Measurements from ENCODE around the gene FAM3D. TPM values are rescaled to one million over a fixed set of nuclear protein-coding genes. Genes with fewer than 3 reads are reported as not detected.

Gene FAM3D
- polyA plus RNA-seq, 2 of the 4 experiments (the other 2 are of a cell fraction): not detected

- WGBS (ENCODE audit: missing lambda C conversion rate): 4% methylated on average over 3 of the region's 3 CpGs
- H3K27ac ChIP-seq: no peak overlapping the region
- ATAC-seq (no peak), FAIRE-seq (no peak), DNase-seq (ENCODE audit: low read depth in 1 of 2, low spot score in 1 of 2) (no peak)
- ChIA-PET CTCF (interaction anchor here (0.6 to 1.0 kb wide), 2 partner anchors 103 to 838 kb away, joined by 3 to 4 read pairs; no protein-coding TSS in a partner anchor), POLR2A (no interaction called here)
- no peaks in the 10 kb centered on the region for H3K9me3 ChIP-seq
- TF ChIP-seq ESRRA (IDR thresholded peaks at IDR 0.05; ENCODE audit: borderline replicate concordance, low read length): no peak
- TF ChIP-seq NPAS2 (CRISPR knock-in tag; IDR thresholded peaks at IDR 0.05; ENCODE audit: borderline replicate concordance): no peak
- TF ChIP-seq TP53 (CRISPR knock-in tag; IDR thresholded peaks at IDR 0.05): no peak
- TF ChIP-seq, protein P1, sequence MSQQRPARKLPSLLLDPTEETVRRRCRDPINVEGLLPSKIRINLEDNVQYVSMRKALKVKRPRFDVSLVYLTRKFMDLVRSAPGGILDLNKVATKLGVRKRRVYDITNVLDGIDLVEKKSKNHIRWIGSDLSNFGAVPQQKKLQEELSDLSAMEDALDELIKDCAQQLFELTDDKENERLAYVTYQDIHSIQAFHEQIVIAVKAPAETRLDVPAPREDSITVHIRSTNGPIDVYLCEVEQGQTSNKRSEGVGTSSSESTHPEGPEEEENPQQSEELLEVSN (IDR thresholded peaks at IDR 0.05; ENCODE audit: borderline replicate concordance, low read depth): no peak
- no peak for TF ChIP-seq HMGXB4 (CRISPR knock-in tag; IDR thresholded peaks at IDR 0.05; ENCODE audit: borderline replicate concordance)
- no peak for TF ChIP-seq ZC3H11A (IDR thresholded peaks at IDR 0.05)
- no peak for TF ChIP-seq MYC (IDR thresholded peaks at IDR 0.05; ENCODE audit: borderline replicate concordance, low read length)
- H3K4me3 ChIP-seq: no peak overlapping the region
- no peak overlapping the region for H3K4me2 ChIP-seq
- no peaks in the 10 kb centered on the region for H3K4me1 ChIP-seq
These were observed 6.3 kb upstream of the FAM3D start for GRCh38 chr3:58672880-58673279.

GRCh38 chr3:58672451-58672850 is 5.9 kb upstream of the FAM3D start:
- H3K27ac ChIP-seq: no peak overlapping the region
- WGBS (ENCODE audit: missing lambda C conversion rate): 37% methylated on average over 8 of the region's 8 CpGs
- DNase-seq (ENCODE audit: low read depth in 1 of 2, low spot score in 1 of 2) (no peak), FAIRE-seq (no peak), ATAC-seq (no peak)
- CTCF ChIA-PET: interaction anchor here (1.0 kb wide), 1 partner anchor 839 kb away, joined by 3 read pairs; no protein-coding TSS in a partner anchor
- POLR2A ChIA-PET: no interaction called here
- TF ChIP-seq HEYL (CRISPR knock-in tag; IDR thresholded peaks at IDR 0.05) (no peak), MAZ (IDR thresholded peaks at IDR 0.05; ENCODE audit: borderline replicate concordance, low read depth, low read length) (no peak), ZNF302 (CRISPR knock-in tag; IDR thresholded peaks at IDR 0.05) (no peak), ESRRA (IDR thresholded peaks at IDR 0.05; ENCODE audit: borderline replicate concordance, low read length) (no peak), JUN (IDR thresholded peaks at IDR 0.05) (no peak), POLR2AphosphoS2 (conservative IDR thresholded peaks at IDR 0.05; ENCODE audit: low read length) (no peak), KDM5A (IDR thresholded peaks at IDR 0.05) (no peak), EP300 (IDR thresholded peaks at IDR 0.05) (no peak), ZC3H11A (IDR thresholded peaks at IDR 0.05) (no peak), EHMT2 (IDR thresholded peaks at IDR 0.05; ENCODE audit: low read depth) (no peak), ZFP36 (IDR thresholded peaks at IDR 0.05; ENCODE audit: borderline replicate concordance, partially characterized antibody) (no peak), MYC (IDR thresholded peaks at IDR 0.05; ENCODE audit: borderline replicate concordance, low read length) (no peak), TP53 (CRISPR knock-in tag; IDR thresholded peaks at IDR 0.05) (no peak), HMGXB4 (CRISPR knock-in tag; IDR thresholded peaks at IDR 0.05; ENCODE audit: borderline replicate concordance) (no peak), USF2 (IDR thresholded peaks at IDR 0.05) (no peak), ZSCAN20 (CRISPR knock-in tag; IDR thresholded peaks at IDR 0.05) (no peak)
- H3K4me1 ChIP-seq: no peaks in the 10 kb centered on the region
- no peak overlapping the region for H3K4me2 ChIP-seq
- no peak overlapping the region for H3K4me3 ChIP-seq
- no peaks in the 10 kb centered on the region for H3K9me3 ChIP-seq

All from A549 (cell line).